ENCODE data around the gene HMHB1.

- TF ChIP-seq CTCF (conservative IDR thresholded peaks at IDR 0.05) (no peak), ZFX (IDR thresholded peaks at IDR 0.05) (no peak)
Observed at GRCh38 chr5:143841446-143841845, 29.5 kb downstream of the HMHB1 start.
